Gastroesophageal sphincter (tissue), 3 donors: ENCODE results near the gene DPEP3.

Experiments used
- POLR2AphosphoS5 ChIP-seq: sonication (generic); formaldehyde crosslinking; IDR thresholded peaks from one replicate; pipeline ENCODE4 v1.6.1; 2017; ENCODE audit warnings: antibody characterized with exemption
- TF ChIP-seq, protein P1 (sequence below), 4 experiments: fragments of 200-600 bp in 2 of 4; fragments of 450-650 bp in 2 of 4; sonication (generic) in 1 of 4; IDR thresholded peaks; one replicate each; pipeline ENCODE4 v1.5.1; 2017 to 2019; ENCODE audit warnings: antibody characterized with exemption in 4 of 4, mild to moderate bottlenecking in 2 of 4, moderate library complexity in 2 of 4

DNA sequence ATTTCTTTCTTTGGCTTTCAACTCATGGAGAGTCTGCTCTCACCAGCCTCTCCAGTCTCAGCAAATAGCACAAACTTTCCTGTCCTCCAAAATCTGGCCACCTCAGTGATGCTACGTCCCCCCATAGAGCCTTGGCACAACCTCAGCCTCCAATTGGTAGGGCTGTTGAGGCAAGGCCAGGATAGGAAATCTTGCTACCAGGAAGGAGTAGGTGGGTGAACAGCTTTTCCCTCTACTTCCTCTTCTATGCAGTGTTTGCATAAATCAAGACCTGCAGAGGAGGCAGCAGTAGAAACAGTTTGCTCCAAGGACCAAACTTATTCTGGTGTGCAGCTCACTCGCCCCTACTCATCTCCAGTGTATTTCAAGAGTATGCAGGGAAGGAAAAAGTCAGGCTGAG, 19.7 kb upstream of the DPEP3 start:
- no peak for TF ChIP-seq POLR2AphosphoS5
- TF ChIP-seq, protein P1, sequence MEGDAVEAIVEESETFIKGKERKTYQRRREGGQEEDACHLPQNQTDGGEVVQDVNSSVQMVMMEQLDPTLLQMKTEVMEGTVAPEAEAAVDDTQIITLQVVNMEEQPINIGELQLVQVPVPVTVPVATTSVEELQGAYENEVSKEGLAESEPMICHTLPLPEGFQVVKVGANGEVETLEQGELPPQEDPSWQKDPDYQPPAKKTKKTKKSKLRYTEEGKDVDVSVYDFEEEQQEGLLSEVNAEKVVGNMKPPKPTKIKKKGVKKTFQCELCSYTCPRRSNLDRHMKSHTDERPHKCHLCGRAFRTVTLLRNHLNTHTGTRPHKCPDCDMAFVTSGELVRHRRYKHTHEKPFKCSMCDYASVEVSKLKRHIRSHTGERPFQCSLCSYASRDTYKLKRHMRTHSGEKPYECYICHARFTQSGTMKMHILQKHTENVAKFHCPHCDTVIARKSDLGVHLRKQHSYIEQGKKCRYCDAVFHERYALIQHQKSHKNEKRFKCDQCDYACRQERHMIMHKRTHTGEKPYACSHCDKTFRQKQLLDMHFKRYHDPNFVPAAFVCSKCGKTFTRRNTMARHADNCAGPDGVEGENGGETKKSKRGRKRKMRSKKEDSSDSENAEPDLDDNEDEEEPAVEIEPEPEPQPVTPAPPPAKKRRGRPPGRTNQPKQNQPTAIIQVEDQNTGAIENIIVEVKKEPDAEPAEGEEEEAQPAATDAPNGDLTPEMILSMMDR (IDR thresholded peaks at IDR 0.05): no peak
